GM21447 (cell line): ENCODE data around the gene CIC.

Experiments
- ATAC-seq: cut with Tn5 transposase; IDR thresholded peaks from one replicate; pipeline ENCODE4 v1.9.1; 2021; ENCODE audit not compliant: unreplicated experiment

The CIC gene

DNA sequence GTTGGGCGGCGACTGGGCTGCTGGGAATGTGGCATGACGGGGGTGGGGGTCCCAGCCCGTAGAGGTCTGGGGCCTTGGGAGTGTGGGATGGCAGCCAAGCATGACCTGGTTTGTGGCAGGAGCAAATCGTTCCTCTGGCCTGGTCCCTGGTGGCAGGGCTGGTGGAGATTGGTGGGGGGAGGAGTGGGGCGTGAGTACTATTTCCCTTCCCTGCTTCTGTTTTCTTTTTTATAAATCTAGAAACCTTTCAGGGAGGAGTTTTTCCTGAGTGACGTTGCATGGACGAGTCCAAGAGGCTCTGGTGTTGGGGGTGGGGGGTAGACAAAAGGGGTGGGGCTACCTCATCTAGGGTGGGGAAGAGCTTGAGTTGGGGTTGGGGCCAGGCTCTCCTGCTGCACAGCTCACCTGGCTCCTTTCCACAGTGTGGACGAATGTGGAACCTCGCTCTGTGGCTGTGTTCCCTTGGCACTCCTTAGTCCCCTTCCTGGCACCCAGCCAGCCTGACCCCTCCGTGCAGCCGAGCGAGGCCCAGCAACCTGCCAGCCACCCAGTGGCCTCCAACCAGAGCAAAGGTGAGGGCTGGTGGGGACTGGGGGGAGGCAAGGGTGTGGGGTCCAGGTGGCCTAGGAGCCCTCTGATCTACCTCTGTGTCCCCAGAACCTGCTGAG, 17.4 kb downstream of the CIC start:
- ATAC-seq: no peak

DNA sequence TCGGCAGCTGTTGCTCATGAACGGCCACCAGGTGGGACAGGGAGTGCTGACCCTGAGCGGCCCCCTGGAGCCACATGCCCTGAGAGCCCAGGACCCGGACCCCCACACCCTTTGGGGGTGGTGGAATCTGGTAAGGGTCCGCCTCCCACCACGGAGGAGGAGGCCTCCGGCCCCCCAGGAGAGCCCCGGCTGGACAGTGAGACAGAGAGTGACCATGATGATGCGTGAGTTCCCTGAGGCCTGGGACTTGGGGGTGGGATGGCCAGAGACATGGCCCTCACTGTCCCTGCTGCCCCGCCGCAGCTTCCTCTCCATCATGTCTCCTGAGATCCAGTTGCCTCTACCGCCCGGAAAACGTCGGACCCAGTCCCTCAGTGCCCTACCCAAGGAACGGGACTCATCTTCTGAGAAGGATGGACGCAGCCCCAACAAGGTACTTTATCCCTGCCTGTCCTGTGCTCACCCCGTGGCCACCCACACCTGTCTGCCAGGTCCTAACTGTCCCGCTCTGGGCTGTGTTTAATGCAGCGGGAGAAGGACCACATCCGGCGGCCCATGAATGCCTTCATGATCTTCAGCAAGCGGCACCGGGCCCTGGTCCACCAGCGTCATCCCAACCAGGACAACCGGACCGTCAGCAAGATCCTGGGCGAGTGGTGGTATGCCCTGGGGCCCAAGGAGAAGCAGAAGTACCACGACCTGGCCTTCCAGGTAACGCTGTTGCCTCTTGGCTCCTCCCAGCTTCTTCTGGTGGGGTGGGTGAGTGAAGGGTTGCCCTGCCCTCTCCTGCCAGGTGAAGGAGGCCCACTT, 18.2 kb downstream of the CIC start:
- ATAC-seq: no peak

- ATAC-seq: no peak
These were observed 18.7 kb downstream of the CIC start for GRCh38 chr19:42287827-42288107.

GRCh38 chr19:42288387-42288786, 19.3 kb downstream of the CIC start:
- ATAC-seq: no peak

GRCh38 chr19:42288881-42289555, 20.0 kb downstream of the CIC start:
- ATAC-seq: no peak

GRCh38 chr19:42289556-42290041, 20.5 kb downstream of the CIC start:
- no peak for ATAC-seq

GRCh38 chr19:42290136-42290522, 21.1 kb downstream of the CIC start:
- ATAC-seq: no peak

DNA sequence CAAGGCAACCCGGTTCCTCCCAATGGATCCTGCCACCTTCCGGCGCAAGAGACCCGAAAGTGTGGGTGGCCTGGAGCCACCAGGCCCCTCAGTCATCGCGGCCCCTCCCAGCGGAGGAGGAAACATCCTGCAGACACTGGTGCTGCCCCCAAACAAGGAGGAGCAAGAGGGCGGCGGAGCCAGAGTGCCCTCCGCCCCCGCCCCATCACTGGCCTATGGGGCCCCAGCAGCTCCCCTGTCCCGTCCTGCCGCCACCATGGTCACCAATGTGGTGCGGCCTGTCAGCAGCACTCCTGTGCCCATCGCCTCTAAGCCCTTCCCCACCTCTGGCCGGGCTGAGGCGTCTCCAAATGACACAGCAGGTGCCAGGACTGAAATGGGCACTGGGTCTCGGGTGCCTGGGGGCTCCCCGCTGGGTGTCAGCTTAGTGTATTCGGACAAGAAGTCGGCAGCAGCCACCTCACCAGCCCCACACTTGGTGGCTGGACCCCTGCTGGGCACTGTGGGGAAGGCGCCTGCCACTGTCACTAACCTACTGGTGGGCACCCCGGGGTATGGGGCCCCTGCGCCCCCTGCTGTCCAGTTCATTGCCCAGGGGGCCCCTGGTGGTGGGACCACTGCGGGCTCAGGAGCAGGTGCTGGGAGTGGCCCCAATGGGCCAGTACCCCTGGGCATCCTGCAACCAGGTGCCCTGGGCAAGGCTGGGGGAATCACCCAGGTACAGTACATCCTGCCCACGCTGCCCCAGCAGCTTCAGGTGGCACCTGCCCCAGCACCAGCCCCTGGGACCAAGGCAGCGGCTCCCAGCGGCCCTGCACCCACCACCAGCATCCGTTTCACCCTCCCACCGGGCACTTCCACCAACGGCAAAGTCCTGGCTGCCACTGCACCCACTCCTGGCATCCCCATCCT, 21.7 kb downstream of the CIC start:
- ATAC-seq: no peak

DNA sequence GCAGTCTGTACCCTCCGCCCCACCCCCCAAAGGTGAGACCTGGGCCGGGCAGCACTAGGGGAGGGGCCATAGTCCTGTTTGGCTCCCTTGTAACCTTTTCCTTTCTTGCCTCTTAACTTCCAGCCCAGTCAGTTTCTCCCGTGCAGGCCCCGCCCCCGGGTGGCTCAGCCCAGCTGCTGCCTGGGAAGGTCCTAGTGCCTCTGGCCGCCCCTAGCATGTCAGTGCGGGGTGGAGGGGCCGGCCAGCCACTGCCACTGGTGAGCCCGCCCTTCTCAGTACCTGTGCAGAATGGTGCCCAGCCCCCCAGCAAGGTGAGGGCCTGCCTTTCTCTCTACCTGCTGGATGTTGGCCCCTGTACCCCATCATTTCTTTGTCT, 22.4 kb downstream of the CIC start:
- ATAC-seq: no peak

- no peak for ATAC-seq
These were observed 23.2 kb downstream of the CIC start for GRCh38 chr19:42292042-42292960.

- no peak for ATAC-seq
These were observed 23.9 kb downstream of the CIC start for GRCh38 chr19:42292963-42293362.

DNA sequence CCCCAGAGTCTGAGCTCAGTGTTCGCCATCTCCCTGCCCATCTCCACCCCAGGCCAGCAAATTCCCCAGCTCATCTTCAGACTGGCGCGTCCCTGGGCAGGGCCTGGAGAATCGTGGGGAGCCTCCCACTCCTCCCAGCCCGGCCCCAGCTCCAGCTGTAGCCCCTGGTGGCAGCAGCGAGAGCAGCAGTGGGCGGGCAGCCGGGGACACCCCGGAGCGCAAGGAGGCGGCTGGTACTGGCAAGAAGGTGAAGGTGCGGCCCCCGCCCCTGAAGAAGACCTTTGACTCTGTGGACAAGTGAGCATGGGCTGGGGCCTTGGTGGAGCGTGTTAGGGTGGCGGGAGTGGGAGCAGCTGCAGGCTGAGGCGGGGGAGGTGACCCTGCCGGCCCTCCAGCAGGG, 24.5 kb downstream of the CIC start:
- no peak for ATAC-seq

DNA sequence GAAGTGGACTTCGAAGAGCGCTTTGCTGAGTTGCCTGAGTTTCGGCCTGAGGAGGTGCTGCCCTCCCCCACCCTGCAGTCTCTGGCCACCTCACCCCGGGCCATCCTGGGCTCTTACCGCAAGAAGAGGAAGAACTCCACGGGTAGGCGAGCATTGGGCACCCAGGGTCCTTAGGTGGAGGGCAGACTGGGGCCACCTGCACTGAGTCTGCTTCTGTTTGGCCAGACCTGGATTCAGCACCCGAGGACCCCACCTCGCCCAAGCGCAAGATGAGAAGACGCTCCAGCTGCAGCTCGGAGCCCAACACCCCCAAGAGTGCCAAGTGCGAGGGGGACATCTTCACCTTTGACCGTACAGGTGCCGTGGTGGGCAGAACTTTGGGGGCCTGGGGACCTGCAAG, 24.9 kb downstream of the CIC start:
- ATAC-seq: no peak

DNA sequence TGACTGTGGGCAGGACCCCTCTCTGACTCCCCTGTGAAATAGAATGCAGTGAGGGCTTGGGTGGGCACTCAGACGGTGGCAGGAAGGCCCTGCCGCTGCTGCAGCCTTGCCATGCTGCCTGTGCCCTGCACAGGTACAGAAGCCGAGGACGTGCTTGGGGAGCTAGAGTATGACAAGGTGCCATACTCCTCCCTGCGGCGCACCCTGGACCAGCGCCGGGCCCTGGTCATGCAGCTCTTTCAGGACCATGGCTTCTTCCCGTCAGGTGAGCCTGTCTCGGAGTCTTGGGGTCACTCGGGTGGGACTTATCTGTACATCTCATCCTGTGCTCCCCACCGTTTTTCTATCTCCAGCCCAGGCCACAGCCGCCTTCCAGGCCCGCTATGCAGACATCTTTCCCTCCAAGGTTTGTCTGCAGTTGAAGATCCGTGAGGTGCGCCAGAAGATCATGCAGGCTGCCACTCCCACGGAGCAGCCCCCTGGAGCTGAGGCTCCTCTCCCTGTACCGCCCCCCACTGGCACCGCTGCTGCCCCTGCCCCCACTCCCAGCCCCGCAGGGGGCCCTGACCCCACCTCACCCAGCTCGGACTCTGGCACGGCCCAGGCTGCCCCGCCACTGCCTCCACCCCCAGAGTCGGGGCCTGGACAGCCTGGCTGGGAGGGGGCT, 25.6 kb downstream of the CIC start:
- no peak for ATAC-seq

- no peak for ATAC-seq
These were observed 26.3 kb downstream of the CIC start for GRCh38 chr19:42295342-42295741.

- ATAC-seq: peak; percentile 45
These were observed 26.9 kb downstream of the CIC start for GRCh38 chr19:42295831-42296525.

DNA sequence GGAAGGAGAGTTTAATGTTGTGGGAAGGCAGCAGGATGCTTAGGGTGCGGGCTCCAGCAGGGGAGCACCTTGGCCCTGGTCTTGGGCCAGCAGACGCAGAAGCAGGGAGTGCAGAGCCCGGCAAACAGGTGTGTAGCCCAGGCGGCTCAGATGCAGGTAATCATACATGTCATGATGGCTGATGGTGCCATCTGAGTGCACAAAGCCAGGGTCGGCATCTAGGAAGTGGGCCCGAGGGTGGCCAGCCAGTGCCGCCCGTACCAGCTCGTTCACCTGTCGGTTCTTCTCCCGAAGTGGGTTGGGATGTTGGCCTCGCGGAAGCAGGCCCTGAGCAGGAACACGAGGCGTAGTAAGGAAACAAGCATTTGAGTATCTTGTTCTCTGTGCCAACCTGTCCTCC, 28.0 kb downstream of the CIC start:
- ATAC-seq: no peak

DNA sequence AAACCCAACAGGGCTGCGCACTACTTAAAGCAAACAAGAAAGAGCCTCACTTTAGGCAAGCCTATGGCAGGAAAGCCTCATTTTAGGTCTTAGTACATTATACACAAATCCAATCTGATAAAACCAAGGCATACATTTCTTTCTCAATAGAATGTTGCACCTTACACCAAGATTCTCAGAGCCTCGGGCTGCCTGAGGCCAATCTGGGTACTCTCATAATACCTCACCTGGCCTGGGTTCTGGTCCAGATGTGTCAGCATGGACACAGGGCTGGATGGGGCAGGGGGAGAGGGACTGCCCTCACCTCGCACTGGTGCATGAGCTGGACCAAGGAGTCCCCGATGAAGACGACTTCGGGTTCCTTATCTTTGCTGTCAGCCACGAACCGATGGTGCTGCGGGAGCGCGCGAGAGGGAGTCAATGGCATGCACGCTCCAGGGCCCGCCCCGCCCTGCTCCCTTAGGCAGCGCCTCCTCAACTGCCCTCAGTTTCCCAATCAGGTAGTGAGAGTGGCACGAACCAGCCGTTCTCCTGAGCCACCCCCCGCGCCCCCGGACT, 32.7 kb downstream of the CIC start, which contains the start of gene PRR19:
Gene PRR19, plus strand, starts transcription at position 487 of the 558 bp plus-strand sequence. CDS start 7,453 bp downstream, outside the sequence.
- ATAC-seq: no peak

DNA sequence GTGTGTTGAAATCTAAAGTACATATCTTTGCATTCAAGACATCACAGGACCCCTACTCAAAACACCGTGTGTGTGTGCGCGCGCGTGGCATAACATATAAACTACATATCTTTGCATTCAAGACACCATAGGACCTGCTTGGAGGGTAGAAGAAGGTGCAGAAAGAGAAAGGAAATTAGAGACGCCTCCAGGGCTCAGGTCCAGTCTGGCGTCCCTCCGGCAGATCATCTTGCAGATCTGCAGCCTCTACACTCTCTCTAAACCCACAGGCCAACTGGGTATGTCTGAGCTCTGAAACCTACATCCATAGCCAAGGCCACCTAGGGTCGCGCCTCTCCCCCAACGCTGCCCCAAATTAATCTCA, 34.0 kb downstream of the CIC start:
- ATAC-seq: no peak
